Gastrocnemius medialis (tissue), 4 donors: ENCODE results near the gene TTC28.

Experiments used
- CTCF ChIP-seq, 5 experiments: fragments of 450-650 bp in 3 of 5; fragments of 200-600 bp in 2 of 5; sonication (generic) in 2 of 5; IDR thresholded peaks in 4 of 5; conservative IDR thresholded peaks in 1 of 5; 1 replicate in 4 of 5; 2 replicates in 1 of 5; pipeline ENCODE4 v1.5.1; 2016 to 2019; ENCODE audit warnings: antibody characterized with exemption in 5 of 5, mild to moderate bottlenecking in 3 of 5, moderate library complexity in 3 of 5
- POLR2A ChIP-seq, 2 donors: fragments of 450-650 bp; IDR thresholded peaks; one replicate each; pipeline ENCODE4 v1.6.1; 2017; ENCODE audit warnings: antibody characterized with exemption in 2 of 2, mild to moderate bottlenecking in 2 of 2, moderate library complexity in 2 of 2

- no peak for TF ChIP-seq CTCF (IDR thresholded peaks at IDR 0.05 in 4 of 5, conservative IDR thresholded peaks at IDR 0.05 in 1 of 5)
- no peak for TF ChIP-seq POLR2A (IDR thresholded peaks at IDR 0.05)
These were observed 493.0 kb downstream of the TTC28 start for GRCh38 chr22:28186641-28187040.
